SU-DHL-6 (cell line): ENCODE data around the gene SPATA32.

Experiments used
- CTCF ChIP-seq: fragments of 200-600 bp; sonication (generic); IDR thresholded peaks from one replicate; pipeline ENCODE4 v1.5.1; 2017; ENCODE audit warnings: antibody characterized with exemption, mild to moderate bottlenecking, low read length, moderate library complexity; ENCODE audit not compliant: insufficient read depth, poor library complexity, severe bottlenecking
- EZH2phosphoT487 ChIP-seq: fragments of 200-600 bp; sonication (generic), shearing (Covaris generic); conservative IDR thresholded peaks from 2 replicates; pipeline ENCODE4 v1.6.1; 2018; ENCODE audit warnings: mild to moderate bottlenecking, antibody characterized with exemption, low read length, moderate library complexity, mixed read lengths

GRCh38 chr17:45266372-45266926, 4.6 kb upstream of the SPATA32 start:
- TF ChIP-seq CTCF (no peak), EZH2phosphoT487 (no peak)
